CD4-positive, alpha-beta T cell treated with Interleukin-10 for 1 hour (primary cell): ENCODE results near the gene CHCHD6.
"Not testable (repeated sequence)": the region's sequence is repeated elsewhere in the genome, so short reads cannot be mapped to it uniquely, and the experiment has no call there.

Experiments
- DNase-seq: peaks from one replicate; pipeline ENCODE4 v3.0.0-alpha.2; 2020

The CHCHD6 gene

DNA sequence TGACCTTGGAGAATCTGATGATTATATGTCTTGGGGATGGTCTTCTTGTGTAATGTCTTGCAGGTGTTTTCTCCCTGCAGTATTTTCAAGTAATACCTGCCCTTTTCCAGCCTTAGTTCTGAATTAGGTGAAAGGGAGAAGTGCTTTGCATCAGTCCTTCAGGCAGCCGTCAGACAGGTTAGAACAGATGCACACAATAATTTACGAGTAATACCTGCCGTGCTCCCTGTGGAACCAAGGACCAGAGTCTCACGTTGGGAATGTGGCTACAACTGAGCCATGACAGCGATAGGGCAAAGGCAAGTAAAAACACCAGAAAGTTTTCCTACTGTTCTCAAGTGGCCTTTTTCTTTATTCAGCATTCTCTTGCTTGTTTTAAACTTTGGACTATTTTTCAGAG lies 69.1 kb downstream of the CHCHD6 start:
- no peak for DNase-seq

GRCh38 chr3:126773783-126774182 lies 69.7 kb downstream of the CHCHD6 start:
- DNase-seq, result no peak

- DNase-seq, result no peak
These were observed 73.3 kb downstream of the CHCHD6 start for GRCh38 chr3:126777366-126777765.

DNA sequence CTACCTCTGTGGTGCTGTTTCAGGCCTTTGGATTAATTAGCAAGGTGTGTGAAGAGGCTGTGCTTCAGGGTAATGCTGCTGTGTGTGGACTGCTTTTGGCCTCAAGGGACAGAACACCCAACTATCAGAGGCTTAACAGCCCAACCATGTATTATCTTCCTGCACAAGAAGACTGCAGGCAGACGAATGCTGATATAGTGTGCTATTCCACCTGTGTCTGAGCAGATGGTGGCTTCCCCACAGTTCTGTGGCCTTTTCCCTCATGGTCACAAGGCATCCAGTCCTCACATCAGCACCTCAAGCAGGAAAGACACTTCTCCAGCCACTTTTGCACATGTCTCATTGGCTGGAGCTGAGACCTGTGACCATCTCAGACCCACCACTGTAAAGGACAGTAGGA lies 76.6 kb downstream of the CHCHD6 start:
- DNase-seq, result no peak

DNA sequence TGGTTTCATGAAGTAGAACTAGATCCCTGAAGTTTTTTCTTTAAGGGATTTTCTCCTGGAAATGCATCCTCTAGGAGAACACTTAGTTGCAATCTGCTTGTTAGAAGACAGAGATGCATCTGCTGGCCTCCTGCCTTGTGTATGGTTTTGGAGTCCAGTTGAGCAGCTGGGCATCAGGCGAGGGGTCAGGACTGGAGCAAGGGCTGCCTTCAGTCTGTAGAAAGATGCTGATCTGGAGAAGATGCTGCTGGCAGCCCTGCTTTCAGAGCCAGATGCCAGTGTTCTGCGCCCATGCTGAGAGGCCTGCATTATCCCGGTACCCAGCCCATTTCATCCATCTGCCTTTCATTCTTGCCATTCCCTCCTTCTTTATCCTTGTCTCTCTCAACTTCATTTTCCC lies 77.4 kb downstream of the CHCHD6 start:
- DNase-seq, result no peak

GRCh38 chr3:126781889-126782491 lies 78.0 kb downstream of the CHCHD6 start:
- no peak for DNase-seq

GRCh38 chr3:126782536-126782935 lies 78.5 kb downstream of the CHCHD6 start:
- no peak for DNase-seq

DNA sequence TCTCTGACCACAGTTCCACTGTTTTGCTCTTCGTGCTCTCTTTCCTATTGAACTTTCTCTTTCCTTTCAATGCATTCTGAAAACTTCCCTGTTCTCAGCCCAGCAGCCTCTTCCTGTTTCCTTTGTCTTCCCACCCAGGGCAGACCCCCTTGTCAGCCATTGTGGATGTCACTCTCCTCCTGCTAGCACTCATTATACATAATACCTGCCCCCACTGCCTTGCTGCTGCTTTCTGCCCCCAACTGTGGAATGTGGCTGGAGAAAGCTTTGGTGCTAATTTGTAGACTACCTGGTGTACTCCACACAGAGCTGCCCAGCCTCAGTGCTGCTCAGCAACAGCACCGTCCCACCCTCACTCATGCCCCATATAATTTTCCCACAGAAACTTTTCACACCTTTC lies 80.2 kb downstream of the CHCHD6 start:
- DNase-seq, result no peak

DNA sequence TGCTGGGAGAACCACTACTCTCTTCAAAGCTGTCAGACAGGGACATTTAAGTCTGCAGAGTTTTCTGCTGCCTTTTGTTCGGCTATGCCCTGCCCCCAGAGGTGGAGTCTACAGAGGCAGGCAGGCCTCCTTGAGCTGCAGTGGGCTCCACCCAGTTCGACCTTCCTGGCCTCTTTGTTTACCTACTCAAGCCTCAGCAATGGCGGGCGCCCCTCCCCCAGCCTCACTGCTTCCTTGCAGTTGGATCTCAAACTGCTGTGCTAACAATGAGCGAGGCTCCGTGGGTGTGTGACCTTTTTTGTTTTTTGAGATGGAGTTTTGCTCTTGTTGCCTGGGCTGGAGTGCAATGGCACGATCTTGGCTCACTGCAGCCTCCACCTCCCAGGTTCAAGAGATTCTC lies 87.3 kb downstream of the CHCHD6 start:
- DNase-seq, result not testable (repeated sequence)

DNA sequence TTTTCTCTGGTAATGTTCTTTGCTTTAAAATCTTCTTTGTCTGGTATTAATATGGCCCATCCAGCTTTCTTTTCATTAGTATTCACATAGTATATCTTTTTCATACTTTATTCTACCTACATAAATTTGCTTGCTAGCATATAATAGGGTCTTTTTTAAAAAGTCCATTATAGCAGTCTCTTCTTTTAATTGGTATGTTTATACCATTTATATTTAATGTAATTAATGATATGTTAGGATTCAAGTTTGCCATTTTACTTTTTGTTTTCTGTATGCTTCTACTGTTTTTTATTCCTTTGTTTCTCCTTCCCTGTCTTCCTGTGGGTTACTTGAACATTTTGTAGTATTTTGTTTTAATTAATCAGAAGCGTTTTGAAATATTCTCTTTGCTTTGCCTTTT lies 89.0 kb downstream of the CHCHD6 start:
- DNase-seq, result no peak

- DNase-seq, result no peak
These were observed 93.5 kb downstream of the CHCHD6 start for GRCh38 chr3:126797563-126797962.

GRCh38 chr3:126798521-126798920 lies 94.5 kb downstream of the CHCHD6 start:
- DNase-seq, result no peak

DNA sequence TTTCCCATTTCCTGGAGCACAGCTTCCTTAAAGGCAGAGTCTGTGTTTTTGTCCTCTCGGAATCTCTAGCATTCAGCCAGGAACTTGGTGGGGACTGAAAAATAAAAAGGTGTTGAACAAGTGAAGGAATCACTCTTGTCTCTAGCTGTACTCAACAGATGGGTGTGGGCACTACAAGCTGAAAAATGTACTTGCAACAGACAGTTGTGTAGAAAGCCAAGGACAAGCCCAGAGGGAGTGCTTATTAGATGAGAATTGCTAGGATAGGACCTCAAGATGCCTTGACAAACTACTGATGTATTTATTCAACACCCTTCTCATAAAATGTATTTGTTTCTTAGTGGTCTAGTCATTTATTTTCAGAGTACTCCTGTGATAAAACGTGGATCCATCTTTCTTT lies 95.1 kb downstream of the CHCHD6 start:
- DNase-seq, result no peak

DNA sequence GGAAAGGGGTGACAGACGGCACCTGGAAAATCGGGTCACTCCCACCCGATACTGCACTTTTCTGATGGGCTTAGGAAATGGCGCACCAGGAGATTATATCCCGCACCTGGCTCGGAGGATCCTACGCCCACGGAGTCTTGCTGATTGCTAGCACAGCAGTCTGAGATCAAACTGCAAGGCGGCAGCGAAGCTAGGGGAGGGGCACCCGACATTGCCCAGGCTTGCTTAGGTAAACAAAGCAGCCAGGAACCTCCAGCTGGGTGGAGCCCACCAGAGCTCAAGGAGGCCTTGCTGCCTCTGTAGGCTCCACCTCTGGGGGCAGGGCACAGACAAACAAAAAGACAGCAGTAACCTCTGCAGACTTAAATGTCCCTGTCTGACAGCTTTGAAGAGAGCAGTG lies 97.3 kb downstream of the CHCHD6 start:
- not testable (repeated sequence) for DNase-seq

- DNase-seq, result no peak
These were observed 103.8 kb downstream of the CHCHD6 start for GRCh38 chr3:126807795-126808194.

DNA sequence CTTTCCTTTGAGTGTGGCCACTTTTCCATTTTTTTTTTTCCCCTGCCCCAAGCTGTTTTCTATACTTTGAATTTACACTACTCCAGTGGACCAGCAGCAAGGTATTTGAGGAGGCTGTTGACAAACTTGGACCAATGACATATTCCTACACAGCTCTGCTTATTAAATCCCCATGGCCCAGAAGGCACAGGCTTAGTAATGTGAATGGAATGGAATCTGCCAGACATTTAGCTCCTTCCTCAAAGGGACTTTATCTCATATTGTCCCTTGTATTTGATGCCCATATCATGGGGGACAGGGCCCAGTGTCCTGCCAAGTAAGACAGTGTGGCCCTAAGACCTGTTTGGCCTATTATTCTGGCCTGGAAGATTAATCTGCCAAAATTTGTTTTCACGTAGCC lies 107.5 kb downstream of the CHCHD6 start:
- no peak for DNase-seq

GRCh38 chr3:126816298-126816697 lies 112.3 kb downstream of the CHCHD6 start:
- no peak for DNase-seq

DNA sequence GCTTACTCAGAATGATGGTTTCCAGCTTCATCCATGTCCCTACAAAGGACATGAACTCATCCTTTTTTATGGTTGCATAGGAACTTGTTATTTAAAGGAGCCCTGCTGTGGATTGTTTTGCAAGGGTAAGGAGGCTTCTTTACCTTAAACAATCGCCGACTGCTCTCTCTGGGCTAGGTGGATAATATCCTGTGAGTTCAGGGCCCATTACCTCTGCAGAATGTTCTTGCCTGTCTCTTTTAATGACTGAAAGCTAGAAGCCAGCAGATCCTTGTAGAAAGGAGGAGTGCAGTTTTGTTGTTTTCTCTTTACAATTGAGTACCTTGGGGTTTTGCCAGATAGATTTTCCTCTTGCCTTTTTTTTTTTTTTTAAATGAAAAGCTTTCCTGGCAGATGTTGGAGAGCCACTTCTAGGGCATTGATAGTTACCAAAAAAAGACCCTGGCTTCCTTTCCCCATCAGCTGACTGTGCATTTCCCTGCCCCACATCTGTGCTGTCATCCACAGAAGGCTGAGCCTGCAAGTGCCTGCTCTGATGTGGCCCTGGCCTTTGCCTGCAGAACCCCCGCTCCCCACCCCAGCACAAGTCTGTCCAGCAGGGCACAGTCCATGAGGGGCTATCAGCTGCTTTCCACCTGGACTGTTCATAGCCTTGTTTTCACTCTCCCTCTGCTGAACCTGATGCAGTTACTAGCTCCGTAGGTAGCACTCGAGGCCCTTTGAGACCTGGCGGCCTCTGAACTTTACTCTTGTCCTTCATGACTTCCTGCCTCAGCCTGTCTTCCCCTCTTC lies 113.1 kb downstream of the CHCHD6 start:
- DNase-seq, result no peak

- no peak for DNase-seq
These were observed 113.7 kb downstream of the CHCHD6 start for GRCh38 chr3:126817781-126818180.

DNA sequence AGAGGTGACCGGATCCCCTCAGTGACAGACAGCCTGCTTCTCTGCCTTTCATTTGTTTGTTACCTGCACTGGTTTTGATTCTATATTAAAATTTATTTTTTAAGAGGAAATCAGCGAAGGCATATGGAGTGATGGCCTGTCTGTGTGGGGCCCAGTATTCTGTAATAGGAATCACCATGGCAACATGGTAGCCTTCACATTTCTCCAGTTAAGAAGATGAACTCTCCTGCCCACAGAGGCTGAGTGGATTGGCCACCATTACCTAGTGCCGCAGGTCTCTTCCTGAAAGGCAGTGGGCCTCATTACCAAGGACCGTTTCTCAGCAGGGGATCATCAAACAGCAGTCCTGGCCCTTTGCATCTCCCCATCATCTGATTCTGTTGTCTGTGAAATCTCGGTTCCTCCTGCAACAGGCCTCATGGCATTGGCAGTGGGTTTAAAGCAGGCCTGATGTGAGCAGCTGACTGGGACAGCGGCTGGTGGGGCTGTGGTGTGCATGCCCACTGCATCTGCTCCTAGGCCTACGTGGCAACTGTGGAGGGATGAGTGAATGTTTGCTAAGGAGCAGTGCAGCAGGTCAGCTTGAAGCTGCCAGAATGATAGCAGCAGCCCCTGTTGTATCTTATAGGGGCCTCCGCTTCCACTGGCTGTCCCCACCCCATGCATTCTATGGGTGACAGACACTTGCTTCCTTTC lies 114.5 kb downstream of the CHCHD6 start:
- no peak for DNase-seq

GRCh38 chr3:126826693-126827092 lies 122.7 kb downstream of the CHCHD6 start:
- no peak for DNase-seq

DNA sequence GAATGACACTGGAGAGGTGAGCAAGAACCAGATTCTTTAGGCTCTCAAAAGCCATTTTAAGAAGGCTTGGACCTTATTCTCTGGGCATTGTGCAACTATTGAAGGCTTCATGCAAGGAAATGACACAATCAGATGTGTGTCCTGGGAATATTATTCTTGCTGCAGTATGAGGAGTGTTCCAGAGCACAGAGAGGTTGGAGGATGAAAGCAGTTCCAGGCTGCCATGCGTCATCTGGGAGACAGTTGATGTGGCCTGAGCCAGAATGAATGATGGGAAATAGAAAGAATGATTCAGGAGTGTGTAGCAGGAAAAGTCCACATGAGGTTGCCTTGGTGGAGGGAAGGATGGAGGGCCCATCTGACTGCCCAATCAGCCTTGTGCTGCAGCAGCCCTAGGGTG lies 123.1 kb downstream of the CHCHD6 start:
- DNase-seq, result no peak

GRCh38 chr3:126828306-126828705 lies 124.3 kb downstream of the CHCHD6 start:
- no peak for DNase-seq

- no peak for DNase-seq
These were observed 128.9 kb downstream of the CHCHD6 start for GRCh38 chr3:126832933-126833332.
